ENCODE data around the gene TBPL1. TPM values are rescaled to one million over a fixed set of nuclear protein-coding genes. Genes with fewer than 3 reads are reported as not detected.

The TBPL1 gene
- total and polyA plus RNA-seq, 10 of the 15 experiments (the other 5 are each of a cell fraction or from before 2014, with no cell fraction given), result 34.6 to 71.2 (median 43.0) TPM

DNA sequence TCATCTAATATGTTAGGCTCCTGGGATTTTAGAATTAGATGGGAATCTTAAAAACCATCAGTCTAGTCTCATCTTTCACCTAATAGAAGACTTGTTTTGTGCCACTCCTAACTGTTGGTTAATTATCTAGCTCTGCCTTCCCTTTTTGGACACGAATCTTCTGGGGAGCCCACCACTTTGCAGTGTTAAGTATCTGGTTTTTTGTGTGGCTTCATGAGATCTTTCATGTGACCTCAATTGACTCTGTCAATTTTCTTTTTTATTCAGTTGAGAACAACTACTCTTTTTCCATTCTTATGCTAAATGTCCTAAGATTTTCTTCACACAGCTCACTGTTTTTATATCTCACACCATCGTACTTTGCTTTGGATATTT is 16.9 kb downstream of the TBPL1 start:
- SMC1A ChIA-PET (ENCODE audit: uncharacterized antibody, unreplicated experiment), result interaction anchor here (0.6 to 1.7 kb wide), 8 partner anchors 11 to 380 kb away, joined by 3 to 9 read pairs (median 4); no protein-coding TSS in a partner anchor
- RAD21 ChIA-PET (ENCODE audit: unreplicated experiment), result interaction anchor here (1.5 to 1.8 kb wide), 2 partner anchors 94 to 127 kb away, joined by 3 to 6 read pairs; no protein-coding TSS in a partner anchor
- TF ChIP-seq, protein P1, sequence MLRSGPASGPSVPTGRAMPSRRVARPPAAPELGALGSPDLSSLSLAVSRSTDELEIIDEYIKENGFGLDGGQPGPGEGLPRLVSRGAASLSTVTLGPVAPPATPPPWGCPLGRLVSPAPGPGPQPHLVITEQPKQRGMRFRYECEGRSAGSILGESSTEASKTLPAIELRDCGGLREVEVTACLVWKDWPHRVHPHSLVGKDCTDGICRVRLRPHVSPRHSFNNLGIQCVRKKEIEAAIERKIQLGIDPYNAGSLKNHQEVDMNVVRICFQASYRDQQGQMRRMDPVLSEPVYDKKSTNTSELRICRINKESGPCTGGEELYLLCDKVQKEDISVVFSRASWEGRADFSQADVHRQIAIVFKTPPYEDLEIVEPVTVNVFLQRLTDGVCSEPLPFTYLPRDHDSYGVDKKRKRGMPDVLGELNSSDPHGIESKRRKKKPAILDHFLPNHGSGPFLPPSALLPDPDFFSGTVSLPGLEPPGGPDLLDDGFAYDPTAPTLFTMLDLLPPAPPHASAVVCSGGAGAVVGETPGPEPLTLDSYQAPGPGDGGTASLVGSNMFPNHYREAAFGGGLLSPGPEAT (IDR thresholded peaks at IDR 0.05; ENCODE audit: low read depth), result no peak
- TF ChIP-seq JUND (IDR thresholded peaks at IDR 0.05; ENCODE audit: low read depth, low read length), result no peak
- no peak for TF ChIP-seq ZNF24 (IDR thresholded peaks at IDR 0.05)
- TF ChIP-seq SIX5 (IDR thresholded peaks at IDR 0.05; ENCODE audit: low read depth, low read length, severe bottlenecking), result no peak
- no peak for TF ChIP-seq CBFB (IDR thresholded peaks at IDR 0.05; ENCODE audit: low read depth)
- no peak for TF ChIP-seq IKZF2 (IDR thresholded peaks at IDR 0.05)
- TF ChIP-seq, protein P2, sequence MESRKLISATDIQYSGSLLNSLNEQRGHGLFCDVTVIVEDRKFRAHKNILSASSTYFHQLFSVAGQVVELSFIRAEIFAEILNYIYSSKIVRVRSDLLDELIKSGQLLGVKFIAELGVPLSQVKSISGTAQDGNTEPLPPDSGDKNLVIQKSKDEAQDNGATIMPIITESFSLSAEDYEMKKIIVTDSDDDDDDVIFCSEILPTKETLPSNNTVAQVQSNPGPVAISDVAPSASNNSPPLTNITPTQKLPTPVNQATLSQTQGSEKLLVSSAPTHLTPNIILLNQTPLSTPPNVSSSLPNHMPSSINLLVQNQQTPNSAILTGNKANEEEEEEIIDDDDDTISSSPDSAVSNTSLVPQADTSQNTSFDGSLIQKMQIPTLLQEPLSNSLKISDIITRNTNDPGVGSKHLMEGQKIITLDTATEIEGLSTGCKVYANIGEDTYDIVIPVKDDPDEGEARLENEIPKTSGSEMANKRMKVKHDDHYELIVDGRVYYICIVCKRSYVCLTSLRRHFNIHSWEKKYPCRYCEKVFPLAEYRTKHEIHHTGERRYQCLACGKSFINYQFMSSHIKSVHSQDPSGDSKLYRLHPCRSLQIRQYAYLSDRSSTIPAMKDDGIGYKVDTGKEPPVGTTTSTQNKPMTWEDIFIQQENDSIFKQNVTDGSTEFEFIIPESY (IDR thresholded peaks at IDR 0.05), result no peak
- no peak for TF ChIP-seq RCOR1 (conservative IDR thresholded peaks at IDR 0.05; ENCODE audit: low read depth, low read length)
- TF ChIP-seq RAD21 (IDR thresholded peaks at IDR 0.05; ENCODE audit: insufficient read depth, low read depth, low read length), result no peak
- no peak for TF ChIP-seq RELA (IDR thresholded peaks at IDR 0.05; ENCODE audit: borderline replicate concordance, partially characterized antibody)
- no peak for TF ChIP-seq EP300 (IDR thresholded peaks at IDR 0.05; ENCODE audit: borderline replicate concordance in 1 of 2, control insufficient read depth in 1 of 2, low read depth in 2 of 2, low read length in 2 of 2)
- TF ChIP-seq KLF5 (IDR thresholded peaks at IDR 0.05; ENCODE audit: partially characterized antibody), result no peak
- TF ChIP-seq CHD4 (IDR thresholded peaks at IDR 0.05), result no peak
- H3K27ac ChIP-seq (ENCODE audit: control insufficient read depth, insufficient read depth), result no peak overlapping the region
- no peak overlapping the region for H2AFZ ChIP-seq (ENCODE audit: control insufficient read depth, low read depth, low read length)
- no TSS peak for BruUV-seq (replicated peaks)
- CTCF ChIA-PET, result interaction anchor here (1.0 to 2.9 kb wide), 6 partner anchors 11 to 127 kb away, joined by 3 to 14 read pairs (median 9); no protein-coding TSS in a partner anchor
- H4K20me1 ChIP-seq (ENCODE audit: control insufficient read depth, insufficient read depth), result no peaks in the 10 kb centered on the region
- H3K36me3 ChIP-seq (ENCODE audit: control insufficient read depth in 2 of 2, insufficient read depth in 2 of 2, low read length in 1 of 2), result no peaks in the 10 kb centered on the region
- H3K4me1 ChIP-seq (ENCODE audit: control insufficient read depth, insufficient read depth, low read length), result peaks cover 10% of the 10 kb centered on the region; the same call in 1 of the 2 replicates
- DNase-seq (ENCODE audit: low read depth, low spot score) (no peak), ATAC-seq (no peak), FAIRE-seq (no peak)
- no peak overlapping the region for H3K4me3 ChIP-seq
- peaks cover 50% of the 10 kb centered on the region for H3K79me2 ChIP-seq (ENCODE audit: control insufficient read depth, insufficient read depth, low read length)
- H3K9me3 ChIP-seq (replicated peaks; ENCODE audit: control insufficient read depth, insufficient read depth, low read length), result no peaks in the 10 kb centered on the region
- H3K4me2 ChIP-seq (ENCODE audit: control insufficient read depth, insufficient read depth), result no peak overlapping the region
- POLR2A ChIA-PET, result no interaction called here
- in situ Hi-C loops (cut with MboI), result loop anchor here (5.0 to 25.0 kb wide), 2 partner anchors 97 to 1467 kb away; no protein-coding TSS in a partner anchor
- no peak overlapping the region for H3K9ac ChIP-seq (ENCODE audit: control insufficient read depth, insufficient read depth, low read length)
- intact Hi-C loops (cut with micrococcal nuclease; ENCODE audit: unreplicated experiment), result no loop called here
- H3K27me3 ChIP-seq (replicated peaks in 1 of 2; ENCODE audit: control insufficient read depth in 2 of 2, insufficient read depth in 2 of 2, low read length in 1 of 2), result no peaks in the 10 kb centered on the region
- WGBS (ENCODE audit: insufficient coverage, insufficient replicate concordance, low lambda C conversion rate, missing lambda C conversion rate), result 50% methylated on average over 2 of the region's 2 CpGs
